HepG2 (cell line): Measurements from ENCODE around the gene GCNT2. TPM values are rescaled to one million over a fixed set of nuclear protein-coding genes. Genes with fewer than 3 reads are reported as not detected.
"Not testable (repeated sequence)": the region's sequence is repeated elsewhere in the genome, so short reads cannot be mapped to it uniquely, and the experiment has no call there.

ENCODE experiments used
- ATAC-seq: fragments of 200-7000 bp; cut with Tn5 transposase; 3 replicates; pipeline ENCODE4 v1.9.1; 2020; ENCODE audit warnings: mild to moderate bottlenecking, moderate library complexity
- BruUV-seq: library from RNA; stranded (reverse); fragments of 400-500 nt; replicated peaks from 2 replicates; lab custom pipeline; 2021; lab: Mats Ljungman, UMichigan
- CTCF ChIA-PET: fragments of 300-600 bp; formaldehyde crosslinking; extraction: SDS; loops from one replicate; lab custom pipeline; 2021; ENCODE audit warnings: low total read pairs, inconsistent platforms, low intra/inter-chr PET ratio; lab: Yijun Ruan, JAX
- POLR2A ChIA-PET: fragments of 350-600 bp; sonication (Branson Sonifier 250); formaldehyde crosslinking; loops from one replicate; lab custom pipeline; 2020; ENCODE audit warnings: antibody characterized with exemption, inconsistent platforms; lab: Yijun Ruan, JAX
- DNase-seq: peaks from one replicate; pipeline ENCODE4 v3.0.0-alpha.2; 2015; ENCODE audit warnings: low spot score
- FAIRE-seq: peaks from 3 replicates; lab custom pipeline; 2011; peaks lifted over from hg19 to GRCh38; lab: Jason Lieb, UNC
- H2AFZ ChIP-seq: one replicate; pipeline ENCODE4 v1.6.1; 2011; ENCODE audit warnings: low read length, inconsistent platforms
- H3K27ac ChIP-seq: fragments of 300-600 bp; 3 replicates; pipeline ENCODE4 v1.8.0; 2011; ENCODE audit warnings: mixed run types, mild to moderate bottlenecking, mixed read lengths, low read length, inconsistent platforms; ENCODE audit not compliant: insufficient read depth; ENCODE audit errors: extremely low read length
- H3K27me3 ChIP-seq, 2 experiments: fragments of 200-600 bp in 1 of 2; 2 replicates in 1 of 2; 3 replicates in 1 of 2; pipeline versions ENCODE4 v1.6.0 to v1.8.0; 2011; ENCODE audit warnings: low read length in 2 of 2, mild to moderate bottlenecking in 2 of 2, moderate library complexity in 2 of 2, inconsistent platforms in 1 of 2; ENCODE audit not compliant: insufficient read depth in 2 of 2, control insufficient read depth in 1 of 2
- H3K36me3 ChIP-seq, 2 experiments: fragments of 200-600 bp in 1 of 2; replicated peaks in 1 of 2; 2 replicates in 1 of 2; 3 replicates in 1 of 2; pipeline versions ENCODE4 v1.5.1 to v1.8.0; 2011; ENCODE audit warnings: low read length in 2 of 2, inconsistent platforms in 1 of 2; ENCODE audit not compliant: insufficient read depth in 2 of 2, control insufficient read depth in 1 of 2
- H3K4me1 ChIP-seq: 2 replicates; pipeline ENCODE4 v1.5.1; 2012; ENCODE audit warnings: low read length, inconsistent platforms; ENCODE audit not compliant: insufficient read depth
- H3K4me2 ChIP-seq: 2 replicates; pipeline ENCODE4 v1.6.0; 2011; ENCODE audit warnings: low read depth, low read length, inconsistent platforms
- H3K4me3 ChIP-seq, 3 experiments: fragments of 200-600 bp in 1 of 3; sonication (generic), shearing (Covaris generic) in 1 of 3; replicated peaks in 1 of 3; 2 replicates each; pipeline ENCODE4 v1.5.1; 2011 to 2016; ENCODE audit warnings: low read length in 3 of 3, inconsistent platforms in 2 of 3, low read depth in 2 of 3, mild to moderate bottlenecking in 2 of 3, control low read depth in 1 of 3, mixed read lengths in 1 of 3; ENCODE audit not compliant: insufficient read depth in 1 of 3
- H3K79me2 ChIP-seq: one replicate; pipeline ENCODE4 v1.6.1; 2011; ENCODE audit warnings: low read length, inconsistent platforms; ENCODE audit not compliant: insufficient read depth
- H3K9ac ChIP-seq: 2 replicates; pipeline ENCODE4 v1.6.0; 2011; ENCODE audit warnings: mild to moderate bottlenecking, low read depth, low read length, inconsistent platforms; ENCODE audit not compliant: insufficient read depth
- H3K9me3 ChIP-seq: 2 replicates; pipeline ENCODE4 v1.5.1; 2012; ENCODE audit warnings: mild to moderate bottlenecking, low read length
- H4K20me1 ChIP-seq: 2 replicates; pipeline ENCODE4 v1.6.0; 2011; ENCODE audit warnings: inconsistent platforms, mild to moderate bottlenecking, low read length, moderate library complexity; ENCODE audit not compliant: insufficient read depth
- ISX ChIP-seq: sonication (generic); formaldehyde crosslinking; conservative IDR thresholded peaks from 2 replicates; pipeline ENCODE4 v1.5.0; 2020; ENCODE audit warnings: missing genetic modification reagents
- KLF16 ChIP-seq, 2 experiments: sonication (generic) in 1 of 2; formaldehyde crosslinking in 1 of 2; IDR thresholded peaks; 2 replicates each; pipeline versions ENCODE4 v1.6.1 to v1.8.0; 2016 to 2023; ENCODE audit warnings: missing genetic modification reagents in 2 of 2, missing compliant biosample characterization in 1 of 2
- MEF2D ChIP-seq: sonication (generic); formaldehyde crosslinking; IDR thresholded peaks from 2 replicates; pipeline ENCODE4 v1.5.1; 2020; ENCODE audit warnings: mild to moderate bottlenecking, missing genetic modification reagents
- NFYB ChIP-seq: sonication (generic); formaldehyde crosslinking; IDR thresholded peaks from 2 replicates; pipeline ENCODE4 v1.4.0; 2020; ENCODE audit warnings: missing genetic modification reagents
- NFYC ChIP-seq: IDR thresholded peaks from 2 replicates; pipeline ENCODE4 v1.6.1; 2016; ENCODE audit warnings: missing genetic modification reagents, missing compliant biosample characterization
- RNF2 ChIP-seq: fragments of 450-650 bp; conservative IDR thresholded peaks from 2 replicates; pipeline ENCODE4 v1.6.1; 2016; ENCODE audit warnings: low read depth
- ZBTB43 ChIP-seq: sonication (generic); formaldehyde crosslinking; conservative IDR thresholded peaks from 2 replicates; pipeline ENCODE4 v1.4.0; 2020; ENCODE audit warnings: missing genetic modification reagents
- WGBS: methylation state at CpG from one replicate; pipeline ENCODE4 v1.1.6; 2017; ENCODE audit warnings: low lambda C conversion rate; 5-methylcytosine and 5-hydroxymethylcytosine counted together
- in situ Hi-C: cut with HindIII; loops from 2 replicates; pipeline ENCODE4 v1.10.0; 2017; ENCODE audit warnings: low pct_unique_long_range_greater_than_20kb; ENCODE audit not compliant: extremely low pct_ligation_motif_present
- intact Hi-C: fragments of 100-400 bp; cut with micrococcal nuclease; formaldehyde crosslinking; loops from one replicate; pipeline ENCODE4 v1.10.0; 2022; ENCODE audit not compliant: unreplicated experiment
- polyA plus RNA-seq, 8 experiments: library from polyadenylated mRNA; depleted of rRNA in 3 of 8; stranded (reverse) in 7 of 8; unstranded in 1 of 8; fragments of >200 nt; fragmentation: Illumina TruSeq in 4 of 8; extraction: Trizol in 4 of 8; gene quantifications; 2 replicates each; pipeline versions ENCODE4 v1.2.1 to v1.2.3, GENCODE V29; 2011 to 2016; ENCODE audit warnings: low read depth in 4 of 8, missing spikeins in 1 of 8, mixed read lengths in 1 of 8; ENCODE audit not compliant: insufficient read depth in 1 of 8
- total RNA-seq, 5 experiments: library from RNA; depleted of rRNA; stranded (reverse); fragments of >200 nt; fragmentation: Illumina TruSeq; extraction: Trizol; gene quantifications; 2 replicates each; pipeline ENCODE4 v1.2.3, GENCODE V29; 2016; ENCODE audit warnings: low read depth in 1 of 5

Gene GCNT2
- total and polyA plus RNA-seq, 2 of the 13 experiments (the other 11 are each of a cell fraction or from before 2014, with no cell fraction given), result 11.8 to 31.9 TPM

GRCh38 chr6:10491463-10491862 lies 29.7 kb upstream of the GCNT2 start:
- in situ Hi-C loops, result loop anchor here (25.0 kb wide), 1 partner anchor 571 kb away; no protein-coding TSS in a partner anchor
- CTCF ChIA-PET, result no interaction called here
- DNase-seq, result no peak

DNA sequence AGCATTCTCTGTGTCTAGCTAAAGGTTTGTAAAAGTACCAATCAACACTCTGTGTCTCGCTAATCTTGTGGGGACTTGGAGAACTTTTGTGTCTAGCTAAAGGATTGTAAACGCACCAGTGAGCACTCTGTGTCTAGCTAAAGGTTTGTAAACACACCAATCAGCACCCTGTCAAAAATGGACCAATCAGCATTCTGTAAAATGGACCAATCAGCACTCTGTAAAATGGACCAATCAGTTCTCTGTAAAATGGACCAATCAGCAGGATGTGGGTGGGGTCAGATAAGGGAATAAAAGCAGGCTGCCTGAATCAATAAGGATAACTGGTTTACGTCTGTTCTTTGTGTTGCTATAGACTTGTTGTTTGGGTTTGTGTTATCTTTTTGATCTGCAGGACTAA lies 29.2 kb upstream of the GCNT2 start:
- BruUV-seq, POLR2A ChIA-PET, ATAC-seq, H3K27ac ChIP-seq, H3K9me3 ChIP-seq, intact Hi-C loops, H4K20me1 ChIP-seq, H3K36me3 ChIP-seq, H3K4me3 ChIP-seq, FAIRE-seq, CTCF ChIA-PET, DNase-seq, H3K9ac ChIP-seq, H2AFZ ChIP-seq, H3K4me1 ChIP-seq, H3K4me2 ChIP-seq, H3K79me2 ChIP-seq: not testable (repeated sequence)
- in situ Hi-C loops, result loop anchor here (25.0 kb wide), 1 partner anchor 570 kb away; no protein-coding TSS in a partner anchor
- peaks cover 0 to 22% of the 10 kb centered on the region in 2 experiments; a peak in 3 of 5 replicates for H3K27me3 ChIP-seq
- 44% methylated on average over 3 of the region's 3 CpGs for WGBS
- peak; percentile 60 for TF ChIP-seq NFYB (CRISPR knock-in tag)
- peak; percentile 65 for TF ChIP-seq NFYC (CRISPR knock-in tag)

More at GRCh38 chr6:10491463-10491862, 29.7 kb upstream of the GCNT2 start:
- POLR2A ChIA-PET, result no interaction called here
- H3K9ac ChIP-seq, result no peak overlapping the region
- WGBS, result 85% methylated on average over 17 of the region's 32 CpGs
- TF ChIP-seq ZBTB43 (CRISPR knock-in tag) (no peak), MEF2D (CRISPR knock-in tag) (no peak), ISX (CRISPR knock-in tag) (no peak), KLF16 (CRISPR knock-in tag; IDR thresholded peaks at IDR 0.05) (no peak), RNF2 (no peak)
- H3K4me3 ChIP-seq, result no peak overlapping the region
- H3K27me3 ChIP-seq, result peaks cover 0 to 19% of the 10 kb centered on the region in 2 experiments; a peak in 3 of 5 replicates
- ATAC-seq, result no peak
- no peaks in the 10 kb centered on the region for H4K20me1 ChIP-seq
- H3K9me3 ChIP-seq, result no peaks in the 10 kb centered on the region
- no peaks in the 10 kb centered on the region for H3K36me3 ChIP-seq
- H2AFZ ChIP-seq, result no peak overlapping the region
- no TSS peak for BruUV-seq
- no peak overlapping the region for H3K27ac ChIP-seq
- FAIRE-seq, result no peak
- H3K4me2 ChIP-seq, result no peak overlapping the region
- H3K4me1 ChIP-seq, result no peaks in the 10 kb centered on the region
- intact Hi-C loops, result no loop called here
- H3K79me2 ChIP-seq, result no peaks in the 10 kb centered on the region
